Measurements from ENCODE around the gene RNF217.

The RNF217 gene

GRCh38 chr6:125076482-125076742 is 114.2 kb downstream of the RNF217 start:
- intact Hi-C loops (cut with DNase I) = no loop called here
- DNase-seq = no peak

GRCh38 chr6:125077453-125077852 is 115.2 kb downstream of the RNF217 start:
- intact Hi-C loops (cut with DNase I) = no loop called here
- no peak for DNase-seq

GRCh38 chr6:125078602-125079321 is 116.5 kb downstream of the RNF217 start:
- intact Hi-C loops (cut with DNase I) = no loop called here

GRCh38 chr6:125082908-125083683 is 120.9 kb downstream of the RNF217 start:
- DNase-seq = no peak
- intact Hi-C loops (cut with DNase I) = no loop called here

More at GRCh38 chr6:125078602-125079321, 116.5 kb downstream of the RNF217 start:
- no peak for DNase-seq

GRCh38 chr6:125083684-125083990 is 121.4 kb downstream of the RNF217 start:
- intact Hi-C loops (cut with DNase I) = no loop called here

GRCh38 chr6:125086716-125087115 is 124.5 kb downstream of the RNF217 start:
- intact Hi-C loops (cut with DNase I) = no loop called here

More at GRCh38 chr6:125083684-125083990, 121.4 kb downstream of the RNF217 start:
- no peak for DNase-seq

GRCh38 chr6:125088963-125089362 is 126.7 kb downstream of the RNF217 start:
- DNase-seq = no peak
- intact Hi-C loops (cut with DNase I) = no loop called here

More at GRCh38 chr6:125086716-125087115, 124.5 kb downstream of the RNF217 start:
- DNase-seq = no peak

GRCh38 chr6:125094563-125094962 is 132.3 kb downstream of the RNF217 start:
- no peak for DNase-seq
- intact Hi-C loops (cut with DNase I) = no loop called here

- intact Hi-C loops (cut with DNase I) = no loop called here
- peak in 4 of 42 donors; percentile 36 to 46 (median 38) for DNase-seq
These were observed 133.5 kb downstream of the RNF217 start for GRCh38 chr6:125095580-125096301.

GRCh38 chr6:125097186-125097585 is 134.9 kb downstream of the RNF217 start:
- DNase-seq = peak in 1 of 42 donors; percentile 31
- intact Hi-C loops (cut with DNase I) = no loop called here

- DNase-seq = peak in 1 of 42 donors; percentile 32
- intact Hi-C loops (cut with DNase I) = loop anchor here (2.0 kb wide), 1 partner anchor 135 kb away; the partner anchor contains the start of gene RNF217
These were observed 136.0 kb downstream of the RNF217 start for GRCh38 chr6:125098253-125098652.

- peak; percentile 66 to 93 (median 84) for DNase-seq
- intact Hi-C loops (cut with DNase I) = loop anchor here (2.0 kb wide), 1 partner anchor 137 kb away; the partner anchor contains the start of gene RNF217
These were observed 137.2 kb downstream of the RNF217 start for GRCh38 chr6:125099211-125100073.

- intact Hi-C loops (cut with DNase I) = no loop called here
These were observed 137.9 kb downstream of the RNF217 start for GRCh38 chr6:125100074-125100652.

GRCh38 chr6:125101128-125101527 is 138.9 kb downstream of the RNF217 start:
- intact Hi-C loops (cut with DNase I) = no loop called here
- DNase-seq = no peak

More at GRCh38 chr6:125100074-125100652, 137.9 kb downstream of the RNF217 start:
- DNase-seq = no peak

- intact Hi-C loops (cut with DNase I) = no loop called here
- no peak for DNase-seq
These were observed 139.4 kb downstream of the RNF217 start for GRCh38 chr6:125101631-125102030.

- no peak for DNase-seq
- intact Hi-C loops (cut with DNase I) = no loop called here
These were observed 140.2 kb downstream of the RNF217 start for GRCh38 chr6:125102411-125102810.

GRCh38 chr6:125102891-125103290 is 140.7 kb downstream of the RNF217 start:
- intact Hi-C loops (cut with DNase I) = no loop called here
- no peak for DNase-seq

GRCh38 chr6:125104425-125104824 is 142.2 kb downstream of the RNF217 start:
- intact Hi-C loops (cut with DNase I) = no loop called here
- DNase-seq = peak in 9 of 42 donors; percentile 24 to 66 (median 45)

GRCh38 chr6:125107048-125107447 is 144.8 kb downstream of the RNF217 start:
- no peak for DNase-seq
- intact Hi-C loops (cut with DNase I) = no loop called here

Measured in head of caudate nucleus (tissue), 42 donors.